Ascending aorta (tissue), 2 donors: ENCODE results near the gene HPCAL4. TPM values are rescaled to one million over a fixed set of nuclear protein-coding genes. Genes with fewer than 3 reads are reported as not detected.

Experiments used
- DNase-seq, 2 donors: peaks; one replicate each; pipeline ENCODE4 v3.0.0-alpha.2; 2019; ENCODE audit warnings: low spot score in 2 of 2
- H3K27ac ChIP-seq, 2 donors: fragments of 200-600 bp; sonication (generic); one replicate each; pipeline ENCODE4 v1.5.1; 2016 to 2017; ENCODE audit warnings: mild to moderate bottlenecking in 1 of 2
- H3K27me3 ChIP-seq: fragments of 200-600 bp; sonication (generic); one replicate; pipeline ENCODE4 v1.5.1; 2017
- H3K36me3 ChIP-seq, 2 donors: fragments of 200-600 bp; sonication (generic); one replicate each; pipeline ENCODE4 v1.5.1; 2016
- H3K4me1 ChIP-seq, 2 donors: fragments of 200-600 bp; sonication (generic); one replicate each; pipeline ENCODE4 v1.5.1; 2016 to 2017; ENCODE audit warnings: mild to moderate bottlenecking in 1 of 2
- H3K4me3 ChIP-seq, 2 donors: fragments of 200-600 bp; sonication (generic); one replicate each; pipeline ENCODE4 v1.5.1; 2016 to 2017; ENCODE audit warnings: mild to moderate bottlenecking in 1 of 2
- H3K9me3 ChIP-seq, 2 donors: fragments of 200-600 bp; sonication (generic); one replicate each; pipeline ENCODE4 v1.5.1; 2016
- CTCF ChIP-seq, 3 experiments: fragments of 200-600 bp in 2 of 3; fragments of 450-650 bp in 1 of 3; sonication (generic) in 2 of 3; IDR thresholded peaks; one replicate each; pipeline ENCODE4 v1.5.1; 2016 to 2019; ENCODE audit warnings: antibody characterized with exemption in 3 of 3, mild to moderate bottlenecking in 1 of 3, moderate library complexity in 1 of 3
- intact Hi-C: fragments of 100-400 bp; cut with DNase I; formaldehyde crosslinking; loops from one replicate; pipeline ENCODE4 v1.15.1; 2023
- total RNA-seq: library from RNA; depleted of rRNA; stranded (reverse); fragments of >200 nt; gene quantifications from one replicate; pipeline ENCODE4 v1.1.0, GENCODE V29; 2016

The HPCAL4 gene
- total RNA-seq, 1 donor from 2014 or later: not detected

DNA sequence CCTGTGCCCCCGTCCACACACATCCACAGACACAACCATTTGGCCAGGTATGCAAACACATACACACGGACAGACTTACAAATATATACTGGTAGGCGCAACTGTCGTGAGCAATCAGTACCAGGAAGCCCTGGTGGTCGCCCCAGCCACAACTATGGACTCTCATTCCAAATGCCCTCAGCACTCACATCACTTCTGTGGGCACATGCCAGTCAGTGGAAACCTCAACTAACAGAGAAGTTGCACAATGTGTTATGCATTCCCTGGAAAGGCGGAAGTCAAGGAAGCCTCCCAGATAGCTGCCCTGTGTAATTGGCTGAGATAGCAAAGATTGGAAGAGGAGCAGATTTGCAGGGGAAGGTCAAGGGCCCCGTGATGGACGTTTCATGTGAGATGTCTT lies 50.4 kb downstream of the HPCAL4 start:
- no peaks in the 10 kb centered on the region for H3K9me3 ChIP-seq
- H3K27me3 ChIP-seq: no peaks in the 10 kb centered on the region
- H3K36me3 ChIP-seq: no peaks in the 10 kb centered on the region
- H3K27ac ChIP-seq: peak overlapping the region; percentile 96 to 98
- no peak for DNase-seq
- intact Hi-C loops: loop anchor here (10.0 kb wide), 1 partner anchor 546 kb away; no protein-coding TSS in a partner anchor
- TF ChIP-seq CTCF (IDR thresholded peaks at IDR 0.05): no peak
- peaks cover 3 to 19% of the 10 kb centered on the region in 2 donors for H3K4me1 ChIP-seq
- H3K4me3 ChIP-seq: no peak overlapping the region

DNA sequence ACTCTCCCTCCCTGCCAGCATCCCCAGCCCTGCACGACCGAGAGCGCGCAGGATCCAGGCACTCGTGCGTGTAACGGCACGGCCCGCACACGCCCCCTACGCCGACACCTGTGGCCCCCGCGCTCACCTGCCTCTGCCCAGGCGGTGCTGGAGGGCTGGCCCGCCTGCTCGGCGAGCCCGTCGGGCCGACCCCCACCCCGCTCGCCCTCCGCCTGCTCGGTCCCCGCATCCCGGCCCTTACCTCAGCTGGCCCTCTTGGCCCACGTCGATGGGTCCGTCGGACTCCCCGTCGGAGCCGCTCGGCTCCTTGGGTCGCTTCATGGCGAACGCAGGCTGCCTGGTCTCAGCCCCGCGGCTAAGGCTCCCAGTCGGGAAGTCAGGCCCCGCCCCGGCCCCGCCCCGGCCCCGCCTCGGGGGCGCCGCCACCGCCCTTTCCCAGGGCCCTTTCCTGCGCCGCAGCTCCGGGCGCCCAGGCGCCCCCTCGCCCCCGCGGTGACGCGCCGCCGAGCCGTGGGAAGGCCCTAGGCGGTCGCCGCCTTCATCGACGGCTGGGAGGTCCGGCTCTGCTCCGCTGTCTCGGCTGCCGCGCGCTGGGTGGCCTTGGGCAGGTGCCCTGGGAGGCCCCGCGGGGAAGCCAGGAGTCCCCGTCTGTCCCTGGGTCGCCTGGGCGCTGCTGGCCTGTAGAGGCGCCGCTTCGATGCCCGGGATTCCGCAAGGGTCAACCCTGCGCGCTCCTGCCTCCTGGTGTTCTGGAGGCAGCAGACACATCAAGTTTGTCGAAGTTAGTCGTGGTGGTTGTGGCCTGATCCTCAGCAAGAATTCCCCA lies 51.7 kb downstream of the HPCAL4 start, which contains the start of gene HEYL:
Gene HEYL (minus strand): TSS at position 339 of the 826 bp plus-strand sequence. CDS start 18 bp downstream, at position 321.
- Histone ChIP-seq H3K27me3 (no peaks in the 10 kb centered on the region), H3K4me1 (peaks cover 3 to 19% of the 10 kb centered on the region in 2 donors), H3K27ac (peak within 1 kb of the TSS; percentile 96 to 98), H3K36me3 (no peaks in the 10 kb centered on the region), H3K9me3 (no peaks in the 10 kb centered on the region), H3K4me3 (peak within 1 kb of the TSS; percentile 76 to 83)
- TF ChIP-seq CTCF (IDR thresholded peaks at IDR 0.05): peak; percentile 73 to 77 (median 76)
- peak in 1 of 2 donors; percentile 88 for DNase-seq
- intact Hi-C loops: loop anchor here (1.0 to 10.0 kb wide), 3 partner anchors 14 to 545 kb away; no protein-coding TSS in a partner anchor

- Histone ChIP-seq H3K27me3 (no peaks in the 10 kb centered on the region), H3K4me3 (peak overlapping the region; percentile 76 to 83), H3K27ac (peak overlapping the region; percentile 96 to 98), H3K4me1 (peaks cover 9 to 24% of the 10 kb centered on the region in 2 donors), H3K9me3 (no peaks in the 10 kb centered on the region), H3K36me3 (no peaks in the 10 kb centered on the region)
- intact Hi-C loops: loop anchor here (1.0 to 10.0 kb wide), 2 partner anchors 14 to 396 kb away; no protein-coding TSS in a partner anchor
- DNase-seq: no peak
- no peak for TF ChIP-seq CTCF (IDR thresholded peaks at IDR 0.05)
These were observed 52.3 kb downstream of the HPCAL4 start for GRCh38 chr1:39638965-39639304.

GRCh38 chr1:39637361-39637760 lies 53.9 kb downstream of the HPCAL4 start:
- Histone ChIP-seq H3K36me3 (peaks cover 0 to under 1% of the 10 kb centered on the region in 2 donors), H3K27ac (peak overlapping the region; percentile 96 to 98), H3K27me3 (no peaks in the 10 kb centered on the region), H3K4me1 (peaks cover 7 to 26% of the 10 kb centered on the region in 2 donors), H3K9me3 (no peaks in the 10 kb centered on the region), H3K4me3 (peak overlapping the region; percentile 76 to 83)
- TF ChIP-seq CTCF (IDR thresholded peaks at IDR 0.05): no peak
- DNase-seq: no peak
- intact Hi-C loops: loop anchor here (10.0 kb wide), 1 partner anchor 397 kb away; no protein-coding TSS in a partner anchor

DNA sequence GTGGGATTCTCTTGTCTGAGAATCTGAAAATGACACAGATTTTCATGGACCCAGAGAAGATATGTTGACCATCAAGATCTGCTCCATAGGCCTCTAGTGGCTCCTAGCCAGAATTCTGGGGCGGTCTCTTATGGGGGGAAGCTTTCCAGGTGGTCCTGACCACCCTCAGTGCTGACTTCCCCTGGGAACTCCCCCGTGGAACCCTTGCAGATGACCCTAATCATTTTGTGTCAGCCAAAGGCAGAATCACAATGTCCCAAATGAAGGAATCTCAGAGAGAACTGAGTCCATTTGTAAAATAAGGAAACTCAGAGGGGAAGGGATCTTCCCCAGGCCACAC lies 55.4 kb downstream of the HPCAL4 start:
- intact Hi-C loops: loop anchor here (10.0 kb wide), 1 partner anchor 399 kb away; no protein-coding TSS in a partner anchor
- H3K4me3 ChIP-seq: peak overlapping the region; percentile 18 to 83
- H3K9me3 ChIP-seq: no peaks in the 10 kb centered on the region

More for the DNA sequence above, 55.4 kb downstream of the HPCAL4 start:
- no peak for DNase-seq
- peak overlapping the region; percentile 96 to 98 for H3K27ac ChIP-seq
- no peaks in the 10 kb centered on the region for H3K27me3 ChIP-seq
- peaks cover 7 to 18% of the 10 kb centered on the region in 2 donors for H3K4me1 ChIP-seq
- TF ChIP-seq CTCF (IDR thresholded peaks at IDR 0.05): no peak
- H3K36me3 ChIP-seq: peaks cover 12 to 15% of the 10 kb centered on the region in 2 donors
